Measurements from ENCODE around the gene CFAP61.

DNA sequence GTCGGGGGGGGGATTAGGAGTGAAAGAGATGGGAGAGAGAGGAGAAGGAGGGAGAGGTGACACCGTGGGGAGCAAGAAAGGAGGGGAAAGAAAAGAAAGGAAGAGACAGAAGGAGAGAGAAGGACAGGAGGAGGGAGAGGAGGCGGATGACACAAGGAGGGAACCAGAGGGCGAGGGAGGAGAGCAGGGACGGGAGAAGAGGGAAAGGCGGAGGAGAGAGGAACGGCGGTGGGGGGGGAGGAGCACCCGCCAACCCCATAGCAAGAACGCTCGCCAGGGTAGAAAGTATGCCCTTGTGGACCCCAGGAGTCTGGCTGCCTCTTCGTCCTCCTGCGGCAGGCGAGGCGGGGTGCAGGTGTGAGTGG is 311.1 kb downstream of the CFAP61 start:
- TF ChIP-seq CTCF (conservative IDR thresholded peaks at IDR 0.05) (no peak), ZFX (IDR thresholded peaks at IDR 0.05) (no peak)

All from C4-2B (cell line).